Mononuclear cell (primary cell): ENCODE measurements around the gene HNRNPU. TPM values are rescaled to one million over a fixed set of nuclear protein-coding genes. Genes with fewer than 3 reads are reported as not detected.

ENCODE experiments used
- H3K27me3 ChIP-seq: 2 replicates; pipeline ENCODE4 v1.6.0; 2011; ENCODE audit warnings: low read length, control low read depth; ENCODE audit not compliant: insufficient read depth
- H3K4me1 ChIP-seq: 2 replicates; pipeline ENCODE4 v1.5.1; 2011; ENCODE audit warnings: mild to moderate bottlenecking, low read length, control low read depth; ENCODE audit not compliant: insufficient read depth
- H3K4me3 ChIP-seq: 2 replicates; pipeline ENCODE4 v1.5.1; 2011; ENCODE audit warnings: mild to moderate bottlenecking, low read length, moderate library complexity
- H3K9me3 ChIP-seq: 2 replicates; pipeline ENCODE4 v1.5.1; 2011; ENCODE audit warnings: low read depth, mild to moderate bottlenecking, control low read depth, low read length
- total RNA-seq: library from RNA; depleted of rRNA; stranded (reverse); fragments of >200 nt; gene quantifications from one replicate; pipeline ENCODE4 v1.2.3, GENCODE V29; 2012

Gene HNRNPU
- total RNA-seq, 1 donor = 436 TPM

- H3K4me1 ChIP-seq = peaks cover 40% of the 10 kb centered on the region
- H3K27me3 ChIP-seq = no peaks in the 10 kb centered on the region
- no peaks in the 10 kb centered on the region for H3K9me3 ChIP-seq
- H3K4me3 ChIP-seq = no peak overlapping the region
These were observed 11.6 kb downstream of the HNRNPU start for GRCh38 chr1:244852694-244853093.

GRCh38 chr1:244851546-244852231 is 12.7 kb downstream of the HNRNPU start:
- Histone ChIP-seq H3K27me3 (no peaks in the 10 kb centered on the region), H3K4me1 (peaks cover 32% of the 10 kb centered on the region), H3K9me3 (no peaks in the 10 kb centered on the region), H3K4me3 (no peak overlapping the region)

GRCh38 chr1:244850896-244851295 is 13.4 kb downstream of the HNRNPU start:
- no peaks in the 10 kb centered on the region for H3K9me3 ChIP-seq
- no peaks in the 10 kb centered on the region for H3K27me3 ChIP-seq
- no peak overlapping the region for H3K4me3 ChIP-seq
- peaks cover 25% of the 10 kb centered on the region for H3K4me1 ChIP-seq

DNA sequence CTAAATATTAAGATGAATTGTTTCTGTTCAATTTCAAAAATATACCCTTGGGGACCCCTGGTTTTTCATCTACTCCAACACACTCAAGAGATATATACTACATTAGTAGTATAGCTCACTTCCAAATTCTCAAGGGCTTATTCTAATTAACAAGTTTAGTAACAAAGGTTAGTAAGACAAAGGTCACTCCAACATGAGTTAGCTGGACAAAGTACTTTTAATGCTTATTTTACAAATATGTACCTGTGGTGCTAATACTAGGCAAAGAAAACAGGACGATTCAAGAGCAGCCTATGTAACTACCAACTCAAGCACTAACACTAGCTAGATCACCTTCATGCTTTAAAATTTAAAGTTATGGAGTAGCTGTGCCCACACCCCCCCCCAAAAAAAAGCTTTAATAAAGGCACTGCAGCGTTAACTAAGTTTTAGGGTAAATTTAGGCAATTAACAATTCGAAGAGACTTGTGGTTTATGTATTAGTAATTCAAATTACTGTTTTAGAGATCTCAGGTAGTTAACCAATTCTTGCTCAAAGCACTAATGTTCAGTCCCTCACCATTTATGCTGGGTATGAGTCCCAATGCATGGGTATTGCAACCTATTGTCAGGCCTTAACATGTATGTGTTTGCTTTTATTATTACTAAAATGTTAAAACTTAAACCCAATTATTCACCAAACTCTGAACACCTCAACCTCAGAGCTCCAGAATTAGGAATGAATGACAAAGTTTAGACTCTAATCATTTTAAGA is 14.1 kb downstream of the HNRNPU start:
- Histone ChIP-seq H3K4me3 (no peak overlapping the region), H3K27me3 (no peaks in the 10 kb centered on the region), H3K4me1 (peaks cover 18% of the 10 kb centered on the region), H3K9me3 (no peaks in the 10 kb centered on the region)

- no peaks in the 10 kb centered on the region for H3K9me3 ChIP-seq
- peaks cover 13% of the 10 kb centered on the region for H3K4me1 ChIP-seq
- H3K27me3 ChIP-seq = no peaks in the 10 kb centered on the region
- no peak overlapping the region for H3K4me3 ChIP-seq
These were observed 15.0 kb downstream of the HNRNPU start for GRCh38 chr1:244849189-244849866.

- Histone ChIP-seq H3K4me3 (no peak overlapping the region), H3K9me3 (no peaks in the 10 kb centered on the region), H3K27me3 (no peaks in the 10 kb centered on the region), H3K4me1 (peaks cover 6% of the 10 kb centered on the region)
These were observed 17.7 kb downstream of the HNRNPU start for GRCh38 chr1:244846653-244847052.

DNA sequence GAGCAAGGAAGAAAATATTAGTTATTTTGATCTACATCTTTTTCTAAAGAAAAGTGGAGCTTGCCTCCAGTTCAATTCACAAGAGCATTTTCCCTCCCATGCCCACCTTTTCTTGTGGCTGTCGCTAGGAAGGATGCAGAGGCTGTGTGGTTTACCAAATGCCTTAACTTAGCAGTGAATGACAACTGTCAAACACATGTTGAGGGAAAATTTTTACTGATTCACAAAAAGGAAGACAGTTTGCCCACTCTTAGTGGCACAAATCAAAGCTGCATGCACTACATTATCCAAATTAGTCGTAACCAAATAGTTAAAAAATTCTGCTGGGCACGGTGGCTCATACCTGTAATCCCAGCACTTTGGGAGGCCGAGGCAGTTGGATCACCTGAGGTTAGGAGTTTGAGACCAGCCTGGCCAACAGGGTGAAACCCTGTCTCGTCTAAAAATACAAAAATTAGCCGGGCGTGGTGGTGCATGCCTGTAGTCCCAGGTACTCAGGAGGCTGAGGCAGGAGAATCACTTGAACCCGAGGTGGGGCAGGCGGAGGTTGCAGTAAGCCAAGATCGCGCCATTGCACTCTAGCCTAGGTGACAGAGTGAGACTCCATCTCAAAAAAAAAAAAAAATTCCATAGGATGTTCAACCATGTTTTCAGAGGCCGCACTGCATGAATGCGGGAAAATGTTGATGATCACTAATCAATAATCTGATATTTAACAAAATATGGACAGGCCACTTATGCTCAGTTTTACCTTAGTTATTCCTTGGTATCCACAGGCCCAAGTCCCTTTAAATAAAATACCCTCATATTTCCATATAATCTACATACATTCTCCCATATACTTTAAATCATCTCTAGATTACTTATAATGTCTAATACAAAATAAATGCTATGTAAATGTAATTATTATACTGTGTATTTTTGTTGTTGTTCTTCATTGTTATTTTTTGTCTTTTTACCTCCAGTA is 19.9 kb downstream of the HNRNPU start:
- H3K27me3 ChIP-seq = no peaks in the 10 kb centered on the region
- H3K9me3 ChIP-seq = no peaks in the 10 kb centered on the region
- no peak overlapping the region for H3K4me3 ChIP-seq
- peaks cover 14% of the 10 kb centered on the region for H3K4me1 ChIP-seq

DNA sequence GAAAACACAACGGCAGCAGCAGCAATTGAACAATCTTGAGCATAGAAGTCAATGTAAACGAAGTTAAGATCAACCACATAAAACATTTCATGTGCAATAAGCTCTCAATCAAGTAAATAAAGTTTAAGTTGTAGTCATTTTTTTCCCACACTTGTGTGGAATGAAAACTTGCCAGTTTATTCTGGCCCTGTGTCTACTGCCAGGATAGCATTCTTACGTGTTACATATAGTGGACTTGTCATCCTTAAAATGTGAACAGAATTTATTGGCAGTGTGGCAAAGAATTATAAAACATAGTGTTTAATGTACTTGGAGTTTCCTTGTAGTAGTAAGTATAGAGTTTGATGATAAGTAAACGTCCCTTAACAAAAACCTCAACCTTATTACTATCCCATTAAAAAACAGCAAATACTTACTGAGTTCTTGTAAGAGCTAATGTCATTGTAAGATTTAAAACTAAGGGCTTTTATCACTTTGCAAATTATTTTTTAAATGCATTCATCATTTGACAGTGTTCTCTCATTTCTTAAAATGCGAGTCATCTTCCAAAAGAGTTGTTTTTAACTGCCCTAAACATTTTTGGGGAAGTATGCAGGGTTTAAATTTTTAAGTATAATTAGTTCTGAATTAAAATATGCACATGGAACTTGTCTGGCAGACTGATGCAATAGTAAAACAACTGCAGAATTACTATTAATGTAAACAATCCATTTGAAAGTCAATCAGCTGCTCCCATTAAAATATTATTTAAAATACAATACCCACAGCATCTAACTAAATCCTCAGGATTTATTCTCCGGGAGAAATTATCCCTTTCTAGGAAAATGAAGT is 21.0 kb downstream of the HNRNPU start:
- Histone ChIP-seq H3K4me3 (no peak overlapping the region), H3K4me1 (peaks cover 16% of the 10 kb centered on the region), H3K27me3 (no peaks in the 10 kb centered on the region), H3K9me3 (no peaks in the 10 kb centered on the region)

DNA sequence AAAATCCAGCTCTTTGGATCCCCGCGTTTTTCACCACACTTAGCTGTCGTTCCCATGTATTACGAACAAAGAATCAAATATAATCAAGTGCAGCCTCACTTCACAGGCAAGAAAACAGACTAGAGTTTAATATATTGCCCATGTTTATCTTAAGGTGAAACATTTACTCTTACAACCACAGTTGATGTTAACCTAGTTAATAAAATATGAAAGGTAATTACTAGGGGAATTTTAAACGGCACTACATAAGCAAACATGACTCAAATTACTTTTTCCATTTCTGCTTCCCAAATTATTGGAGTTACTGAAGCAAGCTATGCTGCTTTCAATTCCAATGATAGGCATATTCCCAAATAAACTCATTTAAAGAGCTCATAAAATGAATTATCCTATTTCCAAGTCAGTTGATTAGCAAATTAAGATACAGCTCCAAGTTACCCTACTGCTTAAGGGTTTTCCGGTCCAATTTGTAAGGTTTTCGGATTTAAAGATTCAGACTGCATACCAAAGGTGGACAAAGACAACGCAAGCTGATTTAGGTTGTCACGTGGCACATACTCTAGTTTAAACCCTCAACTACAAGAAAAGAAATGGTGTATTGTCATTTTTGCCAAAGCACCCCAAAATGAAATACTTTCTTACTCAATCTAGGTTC is 22.9 kb downstream of the HNRNPU start:
- no peaks in the 10 kb centered on the region for H3K9me3 ChIP-seq
- H3K27me3 ChIP-seq = no peaks in the 10 kb centered on the region
- peaks cover 33% of the 10 kb centered on the region for H3K4me1 ChIP-seq
- H3K4me3 ChIP-seq = no peak overlapping the region

DNA sequence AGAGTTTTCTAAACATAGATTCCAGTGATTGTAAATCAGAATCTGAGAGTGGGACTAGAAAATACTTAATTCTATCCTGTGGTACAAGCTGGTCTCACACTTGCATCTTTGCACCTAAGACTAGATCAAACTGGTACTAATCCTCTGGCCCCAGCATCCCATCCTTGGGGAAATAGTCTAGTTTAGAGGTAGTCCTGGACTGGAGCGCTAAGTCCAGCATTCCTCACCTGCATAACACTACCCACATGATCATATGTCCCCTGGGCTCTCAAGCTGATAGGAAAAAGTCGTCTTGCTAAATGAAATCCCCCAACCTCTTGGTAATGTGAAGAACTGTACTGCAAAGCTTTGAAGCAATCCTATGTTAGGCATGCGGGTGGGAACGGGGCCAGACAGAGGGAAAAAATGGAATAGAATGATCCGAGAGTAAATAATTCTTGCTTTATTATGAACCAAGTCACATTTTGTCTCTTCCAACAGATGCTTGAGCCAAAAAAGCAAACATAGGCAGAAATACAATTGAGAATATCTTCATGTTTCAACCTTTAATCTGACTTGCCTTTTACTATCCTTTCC is 24.0 kb downstream of the HNRNPU start:
- Histone ChIP-seq H3K4me1 (peaks cover 38% of the 10 kb centered on the region), H3K27me3 (no peaks in the 10 kb centered on the region), H3K4me3 (no peak overlapping the region), H3K9me3 (no peaks in the 10 kb centered on the region)

- no peak overlapping the region for H3K4me3 ChIP-seq
- peaks cover 38% of the 10 kb centered on the region for H3K4me1 ChIP-seq
- no peaks in the 10 kb centered on the region for H3K27me3 ChIP-seq
- no peaks in the 10 kb centered on the region for H3K9me3 ChIP-seq
These were observed 24.7 kb downstream of the HNRNPU start for GRCh38 chr1:244839656-244840055.

DNA sequence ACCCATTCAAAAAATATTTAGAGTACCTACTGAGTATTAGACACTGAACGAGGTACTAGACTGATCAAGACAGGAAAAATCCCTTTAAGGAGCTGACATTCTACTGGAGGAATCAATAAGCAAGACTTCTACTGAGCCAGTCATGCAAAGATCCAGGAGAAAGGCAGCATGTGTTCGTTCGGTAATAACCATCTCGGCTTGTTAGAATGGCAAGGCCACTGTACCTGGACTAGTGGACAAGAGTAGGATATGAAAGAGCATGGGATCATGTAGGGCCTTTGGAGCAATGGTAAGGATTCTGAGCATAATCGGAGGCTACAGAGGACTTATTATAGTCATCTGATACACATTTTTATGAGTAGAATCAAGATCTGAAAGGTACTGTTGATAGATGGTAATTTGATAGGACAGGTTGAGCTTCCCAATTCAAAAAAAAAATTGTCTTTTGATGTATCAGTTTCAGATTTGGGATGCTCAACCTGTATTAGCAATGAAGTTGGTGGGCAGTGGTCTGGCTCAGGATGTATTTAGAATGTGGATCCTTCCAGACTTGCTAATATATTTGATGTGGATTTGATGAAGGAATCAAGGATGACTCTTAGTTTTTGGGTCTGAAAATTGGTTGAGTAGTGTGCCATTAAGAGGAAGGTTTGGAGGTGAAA is 26.6 kb downstream of the HNRNPU start:
- H3K27me3 ChIP-seq = no peaks in the 10 kb centered on the region
- H3K4me3 ChIP-seq = no peak overlapping the region
- no peaks in the 10 kb centered on the region for H3K9me3 ChIP-seq
- peaks cover 42% of the 10 kb centered on the region for H3K4me1 ChIP-seq

- Histone ChIP-seq H3K9me3 (no peaks in the 10 kb centered on the region), H3K27me3 (no peaks in the 10 kb centered on the region), H3K4me3 (peak overlapping the region; percentile 83), H3K4me1 (peaks cover 44% of the 10 kb centered on the region)
These were observed 27.8 kb downstream of the HNRNPU start for GRCh38 chr1:244836584-244836983.
